ENCODE measurements around the gene LDLRAD3. TPM values are rescaled to one million over a fixed set of nuclear protein-coding genes. Genes with fewer than 3 reads are reported as not detected.

Gene LDLRAD3
- total RNA-seq, 1 experiment from 2014 or later = 28.1 TPM

- no peaks in the 10 kb centered on the region for H3K36me3 ChIP-seq (ENCODE audit: control insufficient read depth, insufficient read depth, low read length)
- ChIA-PET POLR2A (no interaction called here), CTCF (no interaction called here)
- in situ Hi-C loops (cut with HindIII; ENCODE audit: low pct_unique_long_range_greater_than_20kb, low sequenced_read_pairs) = no loop called here
- peaks cover 2% of the 10 kb centered on the region; the same call in 1 of the 2 replicates for H3K4me1 ChIP-seq (ENCODE audit: control insufficient read depth, insufficient read depth, low read length)
- TF ChIP-seq, protein P1, sequence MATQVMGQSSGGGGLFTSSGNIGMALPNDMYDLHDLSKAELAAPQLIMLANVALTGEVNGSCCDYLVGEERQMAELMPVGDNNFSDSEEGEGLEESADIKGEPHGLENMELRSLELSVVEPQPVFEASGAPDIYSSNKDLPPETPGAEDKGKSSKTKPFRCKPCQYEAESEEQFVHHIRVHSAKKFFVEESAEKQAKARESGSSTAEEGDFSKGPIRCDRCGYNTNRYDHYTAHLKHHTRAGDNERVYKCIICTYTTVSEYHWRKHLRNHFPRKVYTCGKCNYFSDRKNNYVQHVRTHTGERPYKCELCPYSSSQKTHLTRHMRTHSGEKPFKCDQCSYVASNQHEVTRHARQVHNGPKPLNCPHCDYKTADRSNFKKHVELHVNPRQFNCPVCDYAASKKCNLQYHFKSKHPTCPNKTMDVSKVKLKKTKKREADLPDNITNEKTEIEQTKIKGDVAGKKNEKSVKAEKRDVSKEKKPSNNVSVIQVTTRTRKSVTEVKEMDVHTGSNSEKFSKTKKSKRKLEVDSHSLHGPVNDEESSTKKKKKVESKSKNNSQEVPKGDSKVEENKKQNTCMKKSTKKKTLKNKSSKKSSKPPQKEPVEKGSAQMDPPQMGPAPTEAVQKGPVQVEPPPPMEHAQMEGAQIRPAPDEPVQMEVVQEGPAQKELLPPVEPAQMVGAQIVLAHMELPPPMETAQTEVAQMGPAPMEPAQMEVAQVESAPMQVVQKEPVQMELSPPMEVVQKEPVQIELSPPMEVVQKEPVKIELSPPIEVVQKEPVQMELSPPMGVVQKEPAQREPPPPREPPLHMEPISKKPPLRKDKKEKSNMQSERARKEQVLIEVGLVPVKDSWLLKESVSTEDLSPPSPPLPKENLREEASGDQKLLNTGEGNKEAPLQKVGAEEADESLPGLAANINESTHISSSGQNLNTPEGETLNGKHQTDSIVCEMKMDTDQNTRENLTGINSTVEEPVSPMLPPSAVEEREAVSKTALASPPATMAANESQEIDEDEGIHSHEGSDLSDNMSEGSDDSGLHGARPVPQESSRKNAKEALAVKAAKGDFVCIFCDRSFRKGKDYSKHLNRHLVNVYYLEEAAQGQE (IDR thresholded peaks at IDR 0.05; ENCODE audit: insufficient read depth in 1 of 2, low read depth in 2 of 2, low read length in 1 of 2) = no peak
- TF ChIP-seq, protein P2, sequence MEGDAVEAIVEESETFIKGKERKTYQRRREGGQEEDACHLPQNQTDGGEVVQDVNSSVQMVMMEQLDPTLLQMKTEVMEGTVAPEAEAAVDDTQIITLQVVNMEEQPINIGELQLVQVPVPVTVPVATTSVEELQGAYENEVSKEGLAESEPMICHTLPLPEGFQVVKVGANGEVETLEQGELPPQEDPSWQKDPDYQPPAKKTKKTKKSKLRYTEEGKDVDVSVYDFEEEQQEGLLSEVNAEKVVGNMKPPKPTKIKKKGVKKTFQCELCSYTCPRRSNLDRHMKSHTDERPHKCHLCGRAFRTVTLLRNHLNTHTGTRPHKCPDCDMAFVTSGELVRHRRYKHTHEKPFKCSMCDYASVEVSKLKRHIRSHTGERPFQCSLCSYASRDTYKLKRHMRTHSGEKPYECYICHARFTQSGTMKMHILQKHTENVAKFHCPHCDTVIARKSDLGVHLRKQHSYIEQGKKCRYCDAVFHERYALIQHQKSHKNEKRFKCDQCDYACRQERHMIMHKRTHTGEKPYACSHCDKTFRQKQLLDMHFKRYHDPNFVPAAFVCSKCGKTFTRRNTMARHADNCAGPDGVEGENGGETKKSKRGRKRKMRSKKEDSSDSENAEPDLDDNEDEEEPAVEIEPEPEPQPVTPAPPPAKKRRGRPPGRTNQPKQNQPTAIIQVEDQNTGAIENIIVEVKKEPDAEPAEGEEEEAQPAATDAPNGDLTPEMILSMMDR (IDR thresholded peaks at IDR 0.05) = no peak
- no peak for TF ChIP-seq POLR2AphosphoS5 (IDR thresholded peaks at IDR 0.05; ENCODE audit: low read depth, low read length)
- no peak for TF ChIP-seq SIN3A (IDR thresholded peaks at IDR 0.05; ENCODE audit: borderline replicate concordance, insufficient read depth, low read depth, low read length)
- no peak for TF ChIP-seq TCF7L2 (IDR thresholded peaks at IDR 0.05; ENCODE audit: low read depth, low read length)
- no peak for DNase-seq (ENCODE audit: low read depth, low spot score)
- BruUV-seq (replicated peaks) = no TSS peak
- H3K27me3 ChIP-seq (ENCODE audit: control insufficient read depth, insufficient read depth, low read length) = no peaks in the 10 kb centered on the region
- intact Hi-C loops (cut with micrococcal nuclease; ENCODE audit: unreplicated experiment) = no loop called here
- no peak overlapping the region for H3K4me3 ChIP-seq (ENCODE audit: low read depth in 2 of 2, low read length in 2 of 2)
- H3K27ac ChIP-seq (ENCODE audit: low read length) = no peak overlapping the region
- no peak for ATAC-seq
- no peaks in the 10 kb centered on the region for H3K9me3 ChIP-seq (ENCODE audit: control insufficient read depth, insufficient read depth, low read depth, low read length)
These were observed 58.9 kb downstream of the LDLRAD3 start for GRCh38 chr11:36002796-36003195.

DNA sequence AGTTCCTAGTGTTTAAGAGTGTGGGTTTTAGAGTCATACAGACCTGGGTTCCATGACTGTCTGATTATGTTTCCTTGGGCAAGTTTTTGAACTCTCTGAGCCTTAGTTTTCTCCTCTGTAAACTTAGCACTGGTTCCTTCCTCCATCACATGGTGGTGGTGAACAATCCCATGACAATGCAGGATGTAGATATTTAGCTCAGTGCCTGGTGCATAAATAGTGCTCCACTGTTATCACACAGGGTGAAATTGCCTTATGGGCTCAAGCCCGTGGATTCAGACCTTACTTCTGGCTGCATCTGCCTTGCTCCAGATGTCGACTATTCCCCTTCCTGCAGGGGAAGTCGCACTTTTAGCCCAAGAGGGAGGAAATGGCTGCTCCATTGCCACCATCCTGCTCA, 62.7 kb downstream of the LDLRAD3 start:
- TF ChIP-seq SIN3A (IDR thresholded peaks at IDR 0.05; ENCODE audit: borderline replicate concordance, insufficient read depth, low read depth, low read length) (no peak), TCF7L2 (IDR thresholded peaks at IDR 0.05; ENCODE audit: low read depth, low read length) (no peak), POLR2AphosphoS5 (IDR thresholded peaks at IDR 0.05; ENCODE audit: low read depth, low read length) (no peak)
- TF ChIP-seq, protein P1 (IDR thresholded peaks at IDR 0.05; ENCODE audit: insufficient read depth in 1 of 2, low read depth in 2 of 2, low read length in 1 of 2) = no peak
- TF ChIP-seq, protein P2 (IDR thresholded peaks at IDR 0.05) = no peak
- Histone ChIP-seq H3K4me1 (ENCODE audit: control insufficient read depth, insufficient read depth, low read length) (peaks cover 22% of the 10 kb centered on the region), H3K36me3 (ENCODE audit: control insufficient read depth, insufficient read depth, low read length) (no peaks in the 10 kb centered on the region), H3K27ac (ENCODE audit: low read length) (no peak overlapping the region), H3K9me3 (ENCODE audit: control insufficient read depth, insufficient read depth, low read depth, low read length) (no peaks in the 10 kb centered on the region), H3K4me3 (ENCODE audit: low read depth in 2 of 2, low read length in 2 of 2) (no peak overlapping the region), H3K27me3 (ENCODE audit: control insufficient read depth, insufficient read depth, low read length) (no peaks in the 10 kb centered on the region)
- in situ Hi-C loops (cut with HindIII; ENCODE audit: low pct_unique_long_range_greater_than_20kb, low sequenced_read_pairs) (no loop called here), intact Hi-C loops (cut with micrococcal nuclease; ENCODE audit: unreplicated experiment) (no loop called here)
- ATAC-seq (no peak), DNase-seq (ENCODE audit: low read depth, low spot score) (no peak)
- BruUV-seq (replicated peaks) = no TSS peak
- POLR2A ChIA-PET = no interaction called here
- CTCF ChIA-PET = no interaction called here

Data from Panc1 (cell line).